PC-9 (cell line): Measurements from ENCODE around the gene SLC24A4. TPM values are rescaled to one million over a fixed set of nuclear protein-coding genes. Genes with fewer than 3 reads are reported as not detected.

Source experiments
- BruUV-seq: library from RNA; stranded (reverse); fragments of 400-500 nt; replicated peaks from 2 replicates; lab custom pipeline; 2021; lab: Mats Ljungman, UMichigan
- CTCF ChIA-PET: fragments of 300-600 bp; sonication (Branson Sonifier 250); formaldehyde crosslinking; loops from one replicate; lab custom pipeline; 2022; ENCODE audit warnings: antibody characterized with exemption; lab: Charles Lee
- POLR2A ChIA-PET: fragments of 300-600 bp; sonication (Branson Sonifier 250); formaldehyde crosslinking; loops from one replicate; lab custom pipeline; 2022; ENCODE audit warnings: antibody characterized with exemption; ENCODE audit not compliant: unreplicated experiment; lab: Charles Lee
- DNase-seq, 2 experiments: peaks; one replicate each; pipeline versions ENCODE4 v3.0.0 to v3.0.0-alpha.2; 2015 to 2022; ENCODE audit warnings: mixed read lengths in 1 of 2
- H2AFZ ChIP-seq: fragments of 200-600 bp; sonication (generic); 2 replicates; pipeline ENCODE4 v1.8.1; 2017; ENCODE audit warnings: antibody characterized with exemption
- H3F3A ChIP-seq: fragments of 200-600 bp; sonication (generic); 2 replicates; pipeline ENCODE4 v1.8.1; 2017; ENCODE audit warnings: antibody characterized with exemption, mild to moderate bottlenecking, low read depth; ENCODE audit not compliant: insufficient read depth
- H3K27ac ChIP-seq: fragments of 200-600 bp; sonication (generic); 2 replicates; pipeline ENCODE4 v1.6.1; 2016; ENCODE audit warnings: mixed run types
- H3K27me3 ChIP-seq: fragments of 200-600 bp; sonication (generic); 2 replicates; pipeline ENCODE4 v1.6.1; 2016; ENCODE audit warnings: low read depth, mixed run types; ENCODE audit not compliant: insufficient read depth
- H3K36me3 ChIP-seq: fragments of 200-600 bp; sonication (generic); 2 replicates; pipeline ENCODE4 v1.6.1; 2016; ENCODE audit warnings: low read depth, mixed run types
- H3K4me1 ChIP-seq: fragments of 200-600 bp; sonication (generic); replicated peaks from 2 replicates; pipeline ENCODE4 v1.6.1; 2016; ENCODE audit warnings: mixed run types; ENCODE audit not compliant: insufficient read depth
- H3K4me2 ChIP-seq: fragments of 200-600 bp; sonication (generic); 2 replicates; pipeline ENCODE4 v1.6.1; 2017; ENCODE audit warnings: mixed run types
- H3K4me3 ChIP-seq: fragments of 200-600 bp; sonication (generic); 2 replicates; pipeline ENCODE4 v1.6.1; 2016; ENCODE audit warnings: mixed run types
- H3K79me2 ChIP-seq: fragments of 200-600 bp; sonication (generic); 2 replicates; pipeline ENCODE4 v1.6.1; 2017; ENCODE audit warnings: low read depth, mixed run types
- H3K9me2 ChIP-seq: fragments of 200-600 bp; sonication (generic); 2 replicates; pipeline ENCODE4 v1.8.1; 2017; ENCODE audit warnings: mild to moderate bottlenecking; ENCODE audit not compliant: insufficient read depth
- H3K9me3 ChIP-seq: fragments of 200-600 bp; sonication (generic); 2 replicates; pipeline ENCODE4 v1.8.1; 2016; ENCODE audit warnings: low read depth; ENCODE audit not compliant: insufficient read depth
- H4K20me1 ChIP-seq: fragments of 200-600 bp; sonication (generic); 2 replicates; pipeline ENCODE4 v1.8.1; 2017; ENCODE audit not compliant: insufficient read depth
- EZH2 ChIP-seq: fragments of 200-600 bp; sonication (generic); IDR thresholded peaks from 2 replicates; pipeline ENCODE4 v1.8.0; 2017; ENCODE audit warnings: antibody characterized with exemption, low read depth
- intact Hi-C: fragments of 100-400 bp; cut with micrococcal nuclease; formaldehyde crosslinking; loops from one replicate; pipeline ENCODE4 v1.10.0; 2022; ENCODE audit not compliant: unreplicated experiment
- total RNA-seq: library from RNA; stranded (reverse); gene quantifications from 2 replicates; pipeline ENCODE4 v1.2.3, GENCODE V29; 2021
- TF ChIP-seq, protein P1 (sequence below): fragments of 200-600 bp; sonication (generic); conservative IDR thresholded peaks from 2 replicates; pipeline ENCODE4 v1.6.1; 2017; ENCODE audit warnings: mixed run types, antibody characterized with exemption, mild to moderate bottlenecking, moderate library complexity

The SLC24A4 gene
- total RNA-seq, 1 experiment from 2014 or later: not detected

GRCh38 chr14:92414690-92415445 lies 91.9 kb downstream of the SLC24A4 start:
- no TSS peak for BruUV-seq
- Histone ChIP-seq H3K4me1 (no peaks in the 10 kb centered on the region), H3K9me3 (no peaks in the 10 kb centered on the region), H3K4me2 (no peak overlapping the region), H3K79me2 (no peaks in the 10 kb centered on the region), H3K9me2 (no peaks in the 10 kb centered on the region), H2AFZ (no peak overlapping the region), H3K27me3 (no peaks in the 10 kb centered on the region), H3K4me3 (no peak overlapping the region), H3K36me3 (no peaks in the 10 kb centered on the region), H3K27ac (no peak overlapping the region), H4K20me1 (no peaks in the 10 kb centered on the region), H3F3A (no peaks in the 10 kb centered on the region)
- no peak for DNase-seq
- TF ChIP-seq EZH2: no peak
- TF ChIP-seq, protein P1, sequence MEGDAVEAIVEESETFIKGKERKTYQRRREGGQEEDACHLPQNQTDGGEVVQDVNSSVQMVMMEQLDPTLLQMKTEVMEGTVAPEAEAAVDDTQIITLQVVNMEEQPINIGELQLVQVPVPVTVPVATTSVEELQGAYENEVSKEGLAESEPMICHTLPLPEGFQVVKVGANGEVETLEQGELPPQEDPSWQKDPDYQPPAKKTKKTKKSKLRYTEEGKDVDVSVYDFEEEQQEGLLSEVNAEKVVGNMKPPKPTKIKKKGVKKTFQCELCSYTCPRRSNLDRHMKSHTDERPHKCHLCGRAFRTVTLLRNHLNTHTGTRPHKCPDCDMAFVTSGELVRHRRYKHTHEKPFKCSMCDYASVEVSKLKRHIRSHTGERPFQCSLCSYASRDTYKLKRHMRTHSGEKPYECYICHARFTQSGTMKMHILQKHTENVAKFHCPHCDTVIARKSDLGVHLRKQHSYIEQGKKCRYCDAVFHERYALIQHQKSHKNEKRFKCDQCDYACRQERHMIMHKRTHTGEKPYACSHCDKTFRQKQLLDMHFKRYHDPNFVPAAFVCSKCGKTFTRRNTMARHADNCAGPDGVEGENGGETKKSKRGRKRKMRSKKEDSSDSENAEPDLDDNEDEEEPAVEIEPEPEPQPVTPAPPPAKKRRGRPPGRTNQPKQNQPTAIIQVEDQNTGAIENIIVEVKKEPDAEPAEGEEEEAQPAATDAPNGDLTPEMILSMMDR: no peak
- intact Hi-C loops: no loop called here
- ChIA-PET POLR2A (no interaction called here), CTCF (no interaction called here)

DNA sequence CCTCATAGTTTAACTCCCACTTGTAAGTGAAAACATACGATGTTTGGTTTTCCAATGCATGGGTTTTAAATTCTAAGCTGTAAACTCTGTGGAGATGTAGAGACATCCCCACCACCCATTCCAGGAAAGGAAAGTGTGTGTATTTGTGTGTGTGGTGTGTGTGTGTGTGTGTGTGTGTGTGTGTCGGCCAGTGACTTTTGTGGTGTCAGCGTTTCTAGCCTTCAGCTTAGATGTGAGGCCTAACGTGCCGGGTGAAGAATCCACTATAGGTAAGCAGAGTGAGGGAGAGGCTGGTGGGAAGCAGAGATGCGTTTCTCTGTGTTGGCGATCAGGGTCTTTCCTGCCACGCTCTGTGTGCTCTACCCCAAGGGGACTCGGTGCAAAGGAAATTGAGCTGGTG lies 93.0 kb downstream of the SLC24A4 start:
- no peak for DNase-seq
- Histone ChIP-seq H3K4me2 (no peak overlapping the region), H3K27me3 (no peaks in the 10 kb centered on the region), H3K9me3 (no peaks in the 10 kb centered on the region), H3F3A (no peaks in the 10 kb centered on the region), H4K20me1 (no peaks in the 10 kb centered on the region), H3K4me1 (no peaks in the 10 kb centered on the region), H2AFZ (no peak overlapping the region), H3K9me2 (no peaks in the 10 kb centered on the region), H3K4me3 (no peak overlapping the region), H3K36me3 (no peaks in the 10 kb centered on the region), H3K27ac (no peak overlapping the region), H3K79me2 (no peaks in the 10 kb centered on the region)
- no TSS peak for BruUV-seq
- TF ChIP-seq, protein P1: no peak
- TF ChIP-seq EZH2: no peak
- ChIA-PET CTCF (no interaction called here), POLR2A (no interaction called here)
- intact Hi-C loops: no loop called here

DNA sequence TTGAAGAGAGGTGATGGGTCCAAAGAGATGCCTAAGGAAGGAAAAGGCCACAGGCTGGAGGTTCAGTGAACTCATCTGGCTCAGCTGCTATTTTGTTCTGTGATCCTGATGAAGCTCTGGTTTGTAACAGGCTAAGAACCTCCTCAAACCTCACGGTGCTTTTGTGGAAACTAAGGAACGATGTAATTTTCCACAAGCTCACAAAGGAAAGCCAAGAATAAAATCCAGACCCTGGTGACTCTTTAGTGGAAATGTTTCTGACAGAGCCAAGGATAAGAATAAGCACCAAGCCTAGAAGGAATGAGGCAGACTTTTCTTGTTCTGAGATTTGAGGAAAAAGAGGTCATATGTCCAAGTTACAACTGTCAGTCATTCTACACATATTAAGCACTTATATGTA lies 93.6 kb downstream of the SLC24A4 start:
- no peaks in the 10 kb centered on the region for H3K79me2 ChIP-seq
- TF ChIP-seq EZH2: no peak
- TF ChIP-seq, protein P1: no peak
- no peaks in the 10 kb centered on the region for H3F3A ChIP-seq
- no peak overlapping the region for H3K27ac ChIP-seq
- no peak overlapping the region for H3K4me2 ChIP-seq
- H3K4me3 ChIP-seq: no peak overlapping the region
- no TSS peak for BruUV-seq
- ChIA-PET CTCF (no interaction called here), POLR2A (no interaction called here)
- H3K9me3 ChIP-seq: no peaks in the 10 kb centered on the region
- H2AFZ ChIP-seq: no peak overlapping the region
- H3K4me1 ChIP-seq: no peaks in the 10 kb centered on the region
- no peaks in the 10 kb centered on the region for H3K27me3 ChIP-seq
- no peaks in the 10 kb centered on the region for H4K20me1 ChIP-seq
- intact Hi-C loops: no loop called here
- no peak for DNase-seq
- H3K9me2 ChIP-seq: no peaks in the 10 kb centered on the region
- H3K36me3 ChIP-seq: no peaks in the 10 kb centered on the region
